Measurements from ENCODE around the gene PLAU. TPM values are rescaled to one million over a fixed set of nuclear protein-coding genes. Genes with fewer than 3 reads are reported as not detected.

Gene PLAU
- total RNA-seq, 2 donors from 2014 or later: 7.1 to 11.0 TPM

GRCh38 chr10:73876971-73877370 lies 34.0 kb upstream of the PLAU start:
- TF ChIP-seq CTCF (IDR thresholded peaks at IDR 0.05) (no peak), POLR2AphosphoS5 (IDR thresholded peaks at IDR 0.05) (no peak), POLR2A (IDR thresholded peaks at IDR 0.05) (no peak)
- no peak overlapping the region for H3K4me3 ChIP-seq
- H3K4me1 ChIP-seq (replicated peaks): peaks cover 6% of the 10 kb centered on the region
- DNase-seq (ENCODE audit: low spot score): no peak
- no peaks in the 10 kb centered on the region for H3K27me3 ChIP-seq (replicated peaks; ENCODE audit: insufficient read depth)
- intact Hi-C loops (cut with DNase I): no loop called here
- H3K9me3 ChIP-seq: no peaks in the 10 kb centered on the region
- no peak overlapping the region for H3K27ac ChIP-seq
- 81% methylated on average over 4 of the region's 4 CpGs for WGBS
- H3K36me3 ChIP-seq: no peaks in the 10 kb centered on the region

- DNase-seq (ENCODE audit: low spot score): no peak
- no peaks in the 10 kb centered on the region for H3K36me3 ChIP-seq
- intact Hi-C loops (cut with DNase I): no loop called here
- H3K27me3 ChIP-seq (replicated peaks; ENCODE audit: insufficient read depth): no peaks in the 10 kb centered on the region
- no peaks in the 10 kb centered on the region for H3K4me1 ChIP-seq (replicated peaks)
- H3K4me3 ChIP-seq: no peak overlapping the region
- TF ChIP-seq CTCF (IDR thresholded peaks at IDR 0.05) (no peak), POLR2AphosphoS5 (IDR thresholded peaks at IDR 0.05) (no peak), POLR2A (IDR thresholded peaks at IDR 0.05) (no peak)
- H3K9me3 ChIP-seq: no peaks in the 10 kb centered on the region
- no peak overlapping the region for H3K27ac ChIP-seq
- 89% methylated on average over 9 of the region's 9 CpGs for WGBS
Observed at GRCh38 chr10:73877533-73878160, 33.3 kb upstream of the PLAU start.

- Histone ChIP-seq H3K9me3 (no peaks in the 10 kb centered on the region), H3K27me3 (replicated peaks; ENCODE audit: insufficient read depth) (no peaks in the 10 kb centered on the region), H3K27ac (no peak overlapping the region), H3K4me3 (no peak overlapping the region), H3K36me3 (no peaks in the 10 kb centered on the region), H3K4me1 (replicated peaks) (no peaks in the 10 kb centered on the region)
- no peak for TF ChIP-seq POLR2A (IDR thresholded peaks at IDR 0.05)
- no peak for TF ChIP-seq CTCF (IDR thresholded peaks at IDR 0.05)
- TF ChIP-seq POLR2AphosphoS5 (IDR thresholded peaks at IDR 0.05): no peak
- DNase-seq (ENCODE audit: low spot score): no peak
- intact Hi-C loops (cut with DNase I): no loop called here
- 89% methylated on average over 1 of the region's 1 CpG for whole genome bisulfite sequencing
Observed at GRCh38 chr10:73878365-73878764, 32.6 kb upstream of the PLAU start.

- TF ChIP-seq POLR2A (IDR thresholded peaks at IDR 0.05) (no peak), POLR2AphosphoS5 (IDR thresholded peaks at IDR 0.05) (peak; percentile 69), CTCF (IDR thresholded peaks at IDR 0.05) (peak; percentile 76 to 97 (median 94))
Observed at GRCh38 chr10:73879296-73880173, 31.4 kb upstream of the PLAU start.

More at GRCh38 chr10:73879296-73880173, 31.4 kb upstream of the PLAU start:
- Histone ChIP-seq H3K4me1 (replicated peaks) (no peaks in the 10 kb centered on the region), H3K4me3 (no peak overlapping the region), H3K9me3 (no peaks in the 10 kb centered on the region), H3K36me3 (no peaks in the 10 kb centered on the region), H3K27me3 (replicated peaks; ENCODE audit: insufficient read depth) (no peaks in the 10 kb centered on the region), H3K27ac (no peak overlapping the region)
- peak; percentile 76 for DNase-seq (ENCODE audit: low spot score)
- intact Hi-C loops (cut with DNase I): loop anchor here (1.0 kb wide), 1 partner anchor 30 kb away; no protein-coding TSS in a partner anchor
- WGBS: 13% methylated on average over 14 of the region's 14 CpGs
